MCF 10A (cell line): Measurements from ENCODE around the gene WWOX. TPM values are rescaled to one million over a fixed set of nuclear protein-coding genes. Genes with fewer than 3 reads are reported as not detected.

Experiments
- BruUV-seq: library from RNA; stranded (reverse); fragments of 400-500 nt; replicated peaks from 2 replicates; lab custom pipeline; 2021; lab: Mats Ljungman, UMichigan
- CTCF ChIA-PET: fragments of 300-600 bp; sonication (Branson Sonifier 250); formaldehyde crosslinking; extraction: SDS; loops from one replicate; lab custom pipeline; 2021; ENCODE audit warnings: antibody characterized with exemption, inconsistent platforms; lab: Yijun Ruan, JAX
- POLR2A ChIA-PET: fragments of 300-600, 350-650 bp; sonication (Branson Sonifier 250); formaldehyde crosslinking; extraction: SDS; loops from one replicate; lab custom pipeline; 2020; ENCODE audit warnings: antibody characterized with exemption, inconsistent platforms; lab: Yijun Ruan, JAX
- DNase-seq: peaks from one replicate; pipeline ENCODE4 v3.0.0-alpha.2; 2018; ENCODE audit not compliant: unreplicated experiment
- H3K27ac Mint-ChIP-seq: one replicate; pipeline ENCODE4 v1.8.0; 2022; ENCODE audit warnings: mild to moderate bottlenecking, low read depth, mixed read lengths; ENCODE audit not compliant: unreplicated experiment
- H3K27me3 Mint-ChIP-seq: one replicate; pipeline ENCODE4 v1.8.0; 2022; ENCODE audit warnings: mixed read lengths; ENCODE audit not compliant: insufficient read depth, unreplicated experiment
- H3K36me3 Mint-ChIP-seq: one replicate; pipeline ENCODE4 v1.8.0; 2022; ENCODE audit warnings: mild to moderate bottlenecking, moderate library complexity, mixed read lengths; ENCODE audit not compliant: insufficient read depth, unreplicated experiment
- H3K4me1 Mint-ChIP-seq: one replicate; pipeline ENCODE4 v1.8.0; 2022; ENCODE audit warnings: mixed read lengths; ENCODE audit not compliant: insufficient read depth, unreplicated experiment
- H3K4me3 Mint-ChIP-seq: one replicate; pipeline ENCODE4 v1.8.0; 2022; ENCODE audit warnings: mild to moderate bottlenecking, moderate library complexity, mixed read lengths; ENCODE audit not compliant: unreplicated experiment
- H3K9me3 Mint-ChIP-seq: one replicate; pipeline ENCODE4 v1.8.0; 2022; ENCODE audit warnings: mixed read lengths; ENCODE audit not compliant: unreplicated experiment
- CTCF ChIP-seq: fragments of 200-600 bp; IDR thresholded peaks from one replicate; pipeline ENCODE4 v1.8.0; 2022; ENCODE audit warnings: antibody characterized with exemption, mild to moderate bottlenecking; ENCODE audit not compliant: unreplicated experiment
- intact Hi-C: fragments of 100-400 bp; cut with micrococcal nuclease; formaldehyde crosslinking; loops from 2 replicates; pipeline ENCODE4 v1.14.1; 2022
- total RNA-seq: library from RNA; stranded (reverse); gene quantifications from 2 replicates; pipeline ENCODE4 v1.2.3, GENCODE V29; 2022

Gene WWOX
- total RNA-seq, 1 experiment from 2014 or later: 18.1 TPM

GRCh38 chr16:78718141-78718540 lies 618.7 kb downstream of the WWOX start:
- H3K36me3 Mint-ChIP-seq: no peaks in the 10 kb centered on the region
- no peak for TF ChIP-seq CTCF
- no peaks in the 10 kb centered on the region for H3K27me3 Mint-ChIP-seq
- BruUV-seq: no TSS peak
- no peak for DNase-seq
- H3K9me3 Mint-ChIP-seq: no peaks in the 10 kb centered on the region
- intact Hi-C loops: no loop called here
- POLR2A ChIA-PET: no interaction called here
- H3K4me3 Mint-ChIP-seq: no peak overlapping the region
- H3K27ac Mint-ChIP-seq: no peak overlapping the region
- CTCF ChIA-PET: interaction anchor here (0.6 to 0.7 kb wide), 3 partner anchors 26 to 1809 kb away, joined by 3 read pairs; no protein-coding TSS in a partner anchor
- H3K4me1 Mint-ChIP-seq: no peaks in the 10 kb centered on the region

- H3K36me3 Mint-ChIP-seq: no peaks in the 10 kb centered on the region
- no peak overlapping the region for H3K27ac Mint-ChIP-seq
- no peak for TF ChIP-seq CTCF
- CTCF ChIA-PET: no interaction called here
- BruUV-seq: no TSS peak
- no peaks in the 10 kb centered on the region for H3K4me1 Mint-ChIP-seq
- DNase-seq: no peak
- no peak overlapping the region for H3K4me3 Mint-ChIP-seq
- POLR2A ChIA-PET: no interaction called here
- no peaks in the 10 kb centered on the region for H3K27me3 Mint-ChIP-seq
- no peaks in the 10 kb centered on the region for H3K9me3 Mint-ChIP-seq
- intact Hi-C loops: no loop called here
These were observed 621.0 kb downstream of the WWOX start for GRCh38 chr16:78720416-78720815.

- no peak for DNase-seq
- TF ChIP-seq CTCF: no peak
- intact Hi-C loops: no loop called here
- no peak overlapping the region for H3K4me3 Mint-ChIP-seq
- H3K4me1 Mint-ChIP-seq: no peaks in the 10 kb centered on the region
- no TSS peak for BruUV-seq
- no peaks in the 10 kb centered on the region for H3K36me3 Mint-ChIP-seq
- H3K9me3 Mint-ChIP-seq: peaks cover 7% of the 10 kb centered on the region
- H3K27ac Mint-ChIP-seq: no peak overlapping the region
- ChIA-PET POLR2A (no interaction called here), CTCF (no interaction called here)
- H3K27me3 Mint-ChIP-seq: no peaks in the 10 kb centered on the region
These were observed 628.1 kb downstream of the WWOX start for GRCh38 chr16:78727536-78727935.

- POLR2A ChIA-PET: interaction anchor here (0.6 to 0.8 kb wide), 3 partner anchors 12 to 437 kb away, joined by 3 to 4 read pairs (median 3); no protein-coding TSS in a partner anchor
- TF ChIP-seq CTCF: no peak
- intact Hi-C loops: no loop called here
- Mint-ChIP-seq H3K4me3 (no peak overlapping the region), H3K36me3 (no peaks in the 10 kb centered on the region), H3K27me3 (no peaks in the 10 kb centered on the region), H3K4me1 (no peaks in the 10 kb centered on the region), H3K9me3 (peaks cover 7% of the 10 kb centered on the region), H3K27ac (no peak overlapping the region)
- DNase-seq: no peak
- CTCF ChIA-PET: interaction anchor here (0.5 to 0.6 kb wide), 2 partner anchors 82 to 204 kb away, joined by 3 read pairs; no protein-coding TSS in a partner anchor
- no TSS peak for BruUV-seq
These were observed 630.2 kb downstream of the WWOX start for GRCh38 chr16:78729687-78730086.
